ENCODE data around the gene KRTAP4-7.

- TF ChIP-seq CTCF (IDR thresholded peaks at IDR 0.05; ENCODE audit: low read length) (no peak), EZH2 (IDR thresholded peaks at IDR 0.05; ENCODE audit: borderline replicate concordance, low read length) (no peak)
Observed at GRCh38 chr17:41098481-41098880, 14.5 kb downstream of the KRTAP4-7 start.
